GM19193 (cell line): ENCODE data around the gene ACSF3.

Experiments used
- POLR2A ChIP-seq: IDR thresholded peaks from 4 replicates; pipeline ENCODE4 v1.6.1; 2011; ENCODE audit not compliant: insufficient read depth, insufficient read length; ENCODE audit errors: extremely low read depth

The ACSF3 gene

DNA sequence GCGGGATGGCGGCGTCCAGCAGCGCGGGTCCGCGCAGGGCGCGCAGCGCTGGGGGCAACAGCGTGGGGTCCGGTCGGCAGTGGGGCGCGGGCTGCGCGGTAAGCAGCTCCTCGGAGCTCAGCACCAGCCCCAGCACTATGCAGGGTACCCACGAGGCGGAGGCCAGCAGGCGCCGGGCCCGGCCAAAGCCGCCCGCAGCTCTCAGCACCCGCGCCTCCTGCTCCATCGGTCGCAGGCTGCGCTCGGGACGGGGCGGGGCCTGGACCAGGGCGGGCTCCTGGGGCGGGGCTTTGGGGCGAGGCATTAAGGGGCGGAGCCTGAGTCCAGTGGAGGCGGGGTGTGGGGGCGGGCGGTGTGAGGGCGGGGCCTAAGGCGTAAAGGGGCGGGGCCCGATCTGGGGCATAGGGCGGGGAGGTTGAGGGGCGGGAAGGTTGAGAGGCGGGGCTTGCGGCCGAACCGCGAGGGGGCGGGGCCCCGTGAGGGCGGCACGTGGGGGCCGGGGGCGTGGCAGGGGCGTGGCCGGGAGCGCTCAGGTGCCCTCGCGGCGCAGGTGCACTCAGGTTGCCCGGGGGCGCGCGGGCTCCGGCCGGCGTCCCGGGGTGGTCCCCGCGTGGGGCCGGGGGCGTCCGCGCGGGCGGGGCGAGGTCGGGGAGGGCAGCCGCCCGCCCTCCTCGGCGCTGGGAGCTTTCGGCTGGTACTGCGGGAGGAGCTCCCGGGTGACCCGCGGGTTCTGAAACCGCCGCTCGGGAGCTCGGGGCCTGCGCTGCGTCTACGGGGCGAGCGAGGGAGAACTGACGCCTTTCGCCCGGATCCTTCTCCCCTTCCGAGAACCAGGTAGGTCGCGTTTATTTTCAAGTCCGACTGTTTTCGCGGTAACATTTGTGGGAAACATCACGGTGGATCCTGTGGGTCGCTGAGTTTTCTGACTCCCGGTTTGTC, 108.1 kb downstream of the ACSF3 start:
- no peak for TF ChIP-seq POLR2A

DNA sequence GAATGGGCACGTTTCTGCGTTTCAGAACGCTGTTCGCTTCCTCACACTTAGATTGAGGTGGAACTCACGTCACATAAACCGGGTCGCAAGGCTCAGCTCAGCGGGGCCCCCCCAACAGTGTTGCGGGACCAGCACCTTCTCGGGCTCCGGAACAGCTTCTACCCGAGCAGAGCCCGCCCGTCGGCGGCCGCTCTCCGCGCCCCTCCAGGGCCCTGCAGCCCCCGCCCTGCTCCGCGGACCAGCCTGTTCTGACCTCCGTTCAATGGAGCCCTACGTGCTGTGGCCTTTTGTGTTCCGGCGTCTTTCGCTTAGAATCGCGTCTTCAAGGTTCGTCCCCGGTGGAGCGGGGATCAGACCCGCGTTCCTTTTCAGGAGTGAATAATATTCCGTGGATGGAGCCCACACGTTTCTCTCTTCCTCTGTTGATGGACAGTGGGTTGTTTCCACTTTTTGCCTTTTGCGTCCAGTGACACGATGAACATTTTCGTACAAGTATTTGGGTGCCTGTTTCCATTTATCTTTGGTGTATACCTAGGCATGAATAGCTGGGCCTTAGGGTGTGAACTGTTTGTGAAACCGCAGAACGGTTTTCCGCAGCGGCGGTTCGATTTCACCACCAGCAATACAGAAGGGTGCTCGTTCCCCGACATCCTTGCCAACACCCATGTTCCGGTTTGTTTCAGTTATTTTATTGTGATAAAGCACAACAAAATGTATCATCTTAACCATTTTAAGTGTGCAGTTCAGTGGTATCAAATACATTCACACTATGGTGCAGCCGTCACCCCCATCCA, 109.0 kb downstream of the ACSF3 start:
- TF ChIP-seq POLR2A: no peak
